ENCODE data around the gene SIGLEC1. TPM values are rescaled to one million over a fixed set of nuclear protein-coding genes. Genes with fewer than 3 reads are reported as not detected.

The SIGLEC1 gene
- total and polyA plus RNA-seq, 2 of the 8 experiments (the other 6 are each of a cell fraction or from before 2014, with no cell fraction given): 0.02 TPM; not detected in 1

- TF ChIP-seq SAP30 (IDR thresholded peaks at IDR 0.05; ENCODE audit: insufficient read depth, insufficient replicate concordance, low read length) (no peak), SP4 (IDR thresholded peaks at IDR 0.05; ENCODE audit: low read length) (no peak), ASH2L (IDR thresholded peaks at IDR 0.05; ENCODE audit: low read length) (no peak), CTBP2 (IDR thresholded peaks at IDR 0.05; ENCODE audit: borderline replicate concordance, insufficient read depth, insufficient read length, low read length) (no peak), GABPA (IDR thresholded peaks at IDR 0.05; ENCODE audit: borderline replicate concordance, insufficient read depth, low read length) (no peak), KDM4A (IDR thresholded peaks at IDR 0.05; ENCODE audit: low read depth, low read length, severe bottlenecking) (no peak), SIX5 (IDR thresholded peaks at IDR 0.05; ENCODE audit: low read depth, low read length) (no peak), SIRT6 (IDR thresholded peaks at IDR 0.05; ENCODE audit: low read length) (no peak), CTCF (IDR thresholded peaks at IDR 0.05; ENCODE audit: control extremely low read depth in 1 of 3, insufficient read depth in 1 of 3, low read depth in 1 of 3, low read length in 3 of 3) (no peak), TAF1 (IDR thresholded peaks at IDR 0.05; ENCODE audit: low read depth, low read length) (no peak), BCL11A (IDR thresholded peaks at IDR 0.05; ENCODE audit: low read depth in 2 of 2, low read length in 2 of 2) (no peak)
These were observed 36.8 kb upstream of the SIGLEC1 start (continued) for GRCh38 chr20:3749087-3749688.

All from H1 (cell line).